ENCODE results near the gene OLFM2. TPM values are rescaled to one million over a fixed set of nuclear protein-coding genes. Genes with fewer than 3 reads are reported as not detected.

Gene OLFM2
- 2.8 and 25.9 TPM in 2 replicates for total RNA-seq

GRCh38 chr19:9936326-9937000, at the start of gene OLFM2:
TSS of gene OLFM2 (minus strand) at chr19:9936515. CDS start at chr19:9936366, 149 bp downstream.

GRCh38 chr19:9834726-9835506, 101.4 kb downstream of the OLFM2 start, which contains the start of gene PIN1:
TSS of gene PIN1 (plus strand) at chr19:9835318. CDS start at chr19:9835345, 27 bp downstream.

GRCh38 chr19:9827289-9828238, 108.8 kb downstream of the OLFM2 start, which contains the start of gene UBL5:
TSS of gene UBL5 (plus strand) at chr19:9827918. CDS start at chr19:9828338, 420 bp downstream.

GRCh38 chr19:9818734-9819595, 117.3 kb downstream of the OLFM2 start, which contains the start of gene FBXL12:
TSS of gene FBXL12 (minus strand) at chr19:9819079. CDS start at chr19:9818813, 266 bp downstream.

Other genes starting within 250 kb of the OLFM2 start
- 5.4 and 5.7 TPM in 2 replicates for gene ZNF846, start 167.8 kb downstream of the OLFM2 start, total RNA-seq
- gene FBXL12, start 117.4 kb downstream of the OLFM2 start, total RNA-seq: 18.2 and 30.8 TPM in 2 replicates
- 401 and 631 TPM in 2 replicates for gene UBL5, start 108.6 kb downstream of the OLFM2 start, total RNA-seq
- 109 and 156 TPM in 2 replicates for gene PIN1, start 101.2 kb downstream of the OLFM2 start, total RNA-seq
- gene COL5A3, start 74.0 kb upstream of the OLFM2 start, total RNA-seq: 7.7 and 8.4 TPM in 2 replicates
- gene RDH8, start 77.0 kb upstream of the OLFM2 start, total RNA-seq: not detected in 2 replicates
- 19.1 and 28.4 TPM in 2 replicates for gene SHFL, start 149.8 kb upstream of the OLFM2 start, total RNA-seq
- gene ANGPTL6, start 166.2 kb upstream of the OLFM2 start, total RNA-seq: 0.13 and 0.80 TPM in 2 replicates
- 37.5 and 38.7 TPM in 2 replicates for gene PPAN, start 169.8 kb upstream of the OLFM2 start, total RNA-seq
- gene P2RY11, start 175.2 kb upstream of the OLFM2 start, total RNA-seq: 1.8 and 6.6 TPM in 2 replicates
- gene EIF3G, start 183.4 kb upstream of the OLFM2 start, total RNA-seq: 269 and 279 TPM in 2 replicates

Measured in epithelial cell of alveolus of lung (primary cell).